Right hindlimb (tissue), 1 donor: Measurements from ENCODE around the gene CLEC4C.
A peak's percentile ranks its signal among the peaks of the same experiment; 100 is the strongest.
"Not testable (repeated sequence)": the region's sequence is repeated elsewhere in the genome, so short reads cannot be mapped to it uniquely, and the experiment has no call there.

Source experiments
- DNase-seq: peaks from one replicate; pipeline ENCODE4 v3.0.0-alpha.2; 2018

The CLEC4C gene, protein sequence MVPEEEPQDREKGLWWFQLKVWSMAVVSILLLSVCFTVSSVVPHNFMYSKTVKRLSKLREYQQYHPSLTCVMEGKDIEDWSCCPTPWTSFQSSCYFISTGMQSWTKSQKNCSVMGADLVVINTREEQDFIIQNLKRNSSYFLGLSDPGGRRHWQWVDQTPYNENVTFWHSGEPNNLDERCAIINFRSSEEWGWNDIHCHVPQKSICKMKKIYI

GRCh38 chr12:7747246-7747645, at the start of gene CLEC4C:
CLEC4C (minus strand) TSS chr12:7747375; CDS start chr12:7747348, 27 bp downstream.
- no peak for DNase-seq

DNA sequence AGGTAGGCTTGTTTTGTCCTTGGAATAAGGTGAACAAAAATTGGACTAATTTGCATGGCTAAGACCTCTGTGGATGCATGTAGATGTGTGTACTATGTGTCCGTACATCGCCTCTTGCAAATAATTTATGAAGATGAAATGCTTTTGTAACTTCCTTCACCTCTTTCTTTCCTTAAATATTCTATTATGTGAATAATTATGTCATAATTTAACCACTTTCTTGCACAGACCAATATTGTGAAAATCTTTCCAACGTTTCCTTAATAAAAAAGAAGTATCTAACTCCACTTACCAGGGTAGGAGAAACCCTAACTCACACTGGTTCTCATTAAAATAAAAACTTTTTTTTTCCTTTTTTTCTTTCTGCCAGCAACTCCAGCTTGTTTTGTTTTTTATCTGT, 46.0 kb upstream of the CLEC4C start:
- DNase-seq: no peak

DNA sequence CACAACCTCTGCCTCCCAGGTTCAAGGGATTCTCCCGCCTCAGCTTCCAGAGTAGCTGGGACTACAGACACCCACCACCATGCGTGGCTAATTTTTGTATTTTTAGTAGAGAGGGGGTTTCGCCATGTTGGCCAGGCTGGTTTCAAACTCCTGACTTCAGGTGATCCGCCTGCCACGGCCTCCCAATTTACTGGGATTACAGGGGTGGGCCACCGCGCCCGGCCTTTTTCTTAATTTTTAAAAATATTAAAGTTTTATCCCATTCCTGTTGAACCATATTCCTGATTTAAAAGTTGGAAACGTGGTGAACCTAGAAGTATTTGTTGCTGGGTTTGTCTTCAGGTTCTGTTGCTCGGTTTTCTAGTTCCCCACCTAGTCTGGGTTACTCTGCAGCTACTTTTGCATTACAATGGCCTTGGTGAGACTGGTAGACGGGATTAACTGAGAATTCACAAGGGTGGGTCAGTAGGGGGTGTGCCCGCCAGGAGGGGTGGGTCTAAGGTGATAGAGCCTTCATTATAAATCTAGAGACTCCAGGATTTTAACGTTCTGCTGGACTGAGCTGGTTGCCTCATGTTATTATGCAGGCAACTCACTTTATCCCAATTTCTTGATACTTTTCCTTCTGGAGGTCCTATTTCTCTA, 41.8 kb upstream of the CLEC4C start, which contains the start of gene NANOG:
NANOG (plus strand) TSS at position 519 of the 645 bp plus-strand sequence. CDS start 213 bp downstream, outside the sequence.
- not testable (repeated sequence) for DNase-seq

DNA sequence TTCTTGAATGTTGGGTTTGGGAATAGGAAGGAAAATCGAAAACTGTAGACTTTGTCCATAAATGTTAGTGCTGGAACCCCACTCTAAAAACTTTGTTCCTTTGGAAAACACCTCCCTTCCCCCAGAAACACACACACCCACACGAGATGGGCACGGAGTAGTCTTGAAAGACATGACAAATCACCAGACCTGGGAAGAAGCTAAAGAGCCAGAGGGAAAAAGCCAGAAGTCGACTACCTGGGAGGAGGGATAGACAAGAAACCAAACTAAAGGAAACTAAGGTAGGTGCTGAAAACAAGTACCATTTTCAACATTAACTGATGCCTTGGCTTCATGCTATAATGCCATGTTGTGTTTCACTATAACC, 41.1 kb upstream of the CLEC4C start:
- no peak for DNase-seq

- DNase-seq: no peak
Measured at GRCh38 chr12:7787574-7788293, 40.6 kb upstream of the CLEC4C start.

GRCh38 chr12:7784701-7785100, 37.5 kb upstream of the CLEC4C start:
- DNase-seq: no peak

DNA sequence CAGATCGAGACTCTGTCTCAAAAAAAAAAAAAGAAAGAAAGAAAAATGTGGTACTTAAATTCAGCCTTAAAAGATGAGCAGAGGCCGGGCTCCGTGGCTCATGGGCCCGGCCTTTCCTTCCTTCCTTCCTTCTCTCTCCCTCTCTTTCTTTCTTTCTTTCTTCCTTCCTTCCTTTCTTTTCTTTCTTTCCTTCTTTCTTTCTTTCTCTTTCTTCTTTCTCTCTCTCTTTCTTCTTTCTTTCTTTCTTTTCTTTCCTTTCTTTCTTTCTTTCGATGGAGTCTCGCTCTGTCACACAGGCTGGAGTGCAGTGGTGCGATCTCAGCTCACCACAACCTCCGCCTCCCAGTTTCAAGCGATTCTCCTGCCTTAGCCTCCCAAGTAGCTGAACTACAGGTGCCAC, 36.3 kb upstream of the CLEC4C start:
- not testable (repeated sequence) for DNase-seq

DNA sequence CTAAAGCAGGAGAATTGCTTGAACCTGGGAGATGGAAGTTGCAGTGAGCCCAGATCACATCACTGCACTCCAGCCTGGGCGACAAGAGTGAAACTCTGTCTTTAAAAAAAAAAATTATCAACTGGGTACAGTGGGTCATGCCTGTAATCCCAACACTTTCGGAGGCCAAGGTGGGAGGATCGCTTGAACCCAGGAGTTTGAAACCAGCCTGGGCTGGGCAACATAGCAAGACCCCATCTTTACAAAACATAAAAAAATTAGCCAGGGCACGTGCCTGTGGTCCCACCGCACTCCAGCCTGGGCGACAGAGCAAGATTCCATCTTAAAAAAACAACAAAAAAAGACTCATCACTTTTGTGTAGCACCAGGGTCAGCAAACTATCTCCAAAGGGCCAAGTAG, 34.9 kb upstream of the CLEC4C start:
- no peak for DNase-seq

DNA sequence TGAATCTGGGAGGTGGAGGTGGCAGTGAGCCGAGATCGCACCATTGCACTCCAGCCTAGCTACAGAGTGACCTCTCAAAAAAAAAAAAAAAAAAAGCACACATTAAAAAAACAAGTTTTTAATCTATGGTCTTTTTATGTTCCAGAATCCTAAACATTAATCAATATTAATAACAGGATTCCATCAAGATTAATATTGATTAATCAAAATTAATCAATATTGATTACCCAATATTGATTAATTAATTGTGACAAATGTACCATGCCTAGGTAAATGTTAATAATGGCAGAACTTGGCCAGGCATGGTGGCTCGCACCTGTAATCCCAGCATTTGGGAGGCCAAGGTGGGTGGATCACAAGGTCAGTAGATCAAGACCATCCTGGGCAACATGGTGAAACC, 34.1 kb upstream of the CLEC4C start:
- DNase-seq: no peak

DNA sequence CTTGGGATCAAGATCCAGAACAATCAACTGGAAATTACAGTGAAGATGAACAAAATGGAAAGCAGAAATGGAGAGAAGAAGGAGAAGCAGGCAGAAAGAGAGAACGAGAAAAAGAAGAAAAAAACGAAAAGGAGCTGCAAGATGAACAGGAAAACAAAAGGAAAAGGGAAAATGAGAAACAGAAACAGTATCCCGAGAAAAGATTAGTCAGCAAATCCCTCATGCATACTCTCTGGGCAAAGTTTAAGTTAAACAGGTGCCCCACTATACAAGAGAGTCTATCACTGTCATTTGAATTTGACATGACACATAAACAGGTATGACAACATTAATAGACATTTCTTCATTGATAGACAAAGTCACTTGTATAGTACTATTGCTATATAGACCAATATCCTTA, 22.8 kb upstream of the CLEC4C start:
- DNase-seq: no peak

GRCh38 chr12:7758766-7759140, 11.6 kb upstream of the CLEC4C start:
- DNase-seq: no peak

GRCh38 chr12:7756993-7757392, 9.8 kb upstream of the CLEC4C start:
- DNase-seq: no peak

- DNase-seq: not testable (repeated sequence)
Measured at GRCh38 chr12:7755668-7756067, 8.5 kb upstream of the CLEC4C start.

GRCh38 chr12:7751941-7752922, 5.1 kb upstream of the CLEC4C start:
- not testable (repeated sequence) for DNase-seq

GRCh38 chr12:7751394-7751793, 4.2 kb upstream of the CLEC4C start:
- DNase-seq: no peak

DNA sequence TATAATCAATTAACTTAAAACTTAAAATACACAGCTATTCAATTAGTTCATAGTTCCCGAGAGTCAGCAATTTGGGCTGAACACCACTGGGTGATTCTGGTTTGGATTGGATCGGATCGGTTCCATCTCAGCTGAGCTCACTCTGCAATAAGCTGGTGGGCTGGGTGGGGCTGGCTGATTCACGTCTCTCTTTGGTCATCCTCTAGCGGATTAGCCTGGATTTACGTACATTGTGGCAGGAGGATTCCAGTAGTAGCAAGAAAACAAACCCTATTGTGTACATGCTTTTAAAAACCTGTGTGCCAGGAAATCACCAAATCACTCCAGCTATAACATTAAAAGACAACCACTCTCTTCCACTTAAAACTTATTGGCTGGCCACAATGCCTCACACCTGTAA, 3.2 kb upstream of the CLEC4C start:
- no peak for DNase-seq

GRCh38 chr12:7749442-7749841, 2.3 kb upstream of the CLEC4C start:
- DNase-seq: no peak

DNA sequence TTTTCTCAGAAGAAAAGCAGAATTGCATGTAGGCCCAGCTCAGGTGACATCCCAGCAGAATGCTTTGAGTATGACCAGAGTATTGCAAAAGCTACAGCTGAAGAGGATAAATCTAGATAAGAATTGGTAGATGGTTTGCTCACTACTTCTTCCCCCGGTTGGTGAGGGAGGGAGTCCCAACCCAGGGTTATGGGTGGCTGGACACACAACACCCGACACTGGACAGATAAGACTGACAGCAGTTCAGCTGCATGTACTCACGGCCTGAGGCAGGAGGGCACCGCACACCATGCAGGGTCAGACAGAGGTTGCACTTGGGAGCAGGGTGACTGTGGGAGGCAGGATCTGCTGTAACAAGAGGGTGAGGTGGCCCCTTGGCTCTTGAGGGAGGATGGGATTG, 1.7 kb upstream of the CLEC4C start:
- no peak for DNase-seq

DNA sequence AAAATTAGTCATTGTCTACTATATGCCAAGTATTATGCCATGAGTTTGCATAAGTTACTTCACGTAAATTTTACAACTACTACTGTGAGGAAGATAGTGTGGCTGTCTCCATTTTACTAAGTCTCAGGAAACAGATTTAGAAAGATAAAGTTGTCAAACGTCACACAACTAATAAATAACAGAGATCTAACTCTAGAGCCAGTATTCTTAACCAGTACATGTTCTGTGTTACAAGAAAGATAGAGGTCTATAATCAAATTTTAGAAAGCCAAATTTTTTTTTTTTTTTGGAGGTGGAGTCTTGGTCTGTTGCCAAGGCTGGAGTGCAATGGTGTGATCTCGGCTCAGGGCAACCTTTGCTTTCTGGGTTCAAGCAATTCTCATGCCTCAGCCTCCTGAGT, 14.2 kb downstream of the CLEC4C start:
- no peak for DNase-seq

DNA sequence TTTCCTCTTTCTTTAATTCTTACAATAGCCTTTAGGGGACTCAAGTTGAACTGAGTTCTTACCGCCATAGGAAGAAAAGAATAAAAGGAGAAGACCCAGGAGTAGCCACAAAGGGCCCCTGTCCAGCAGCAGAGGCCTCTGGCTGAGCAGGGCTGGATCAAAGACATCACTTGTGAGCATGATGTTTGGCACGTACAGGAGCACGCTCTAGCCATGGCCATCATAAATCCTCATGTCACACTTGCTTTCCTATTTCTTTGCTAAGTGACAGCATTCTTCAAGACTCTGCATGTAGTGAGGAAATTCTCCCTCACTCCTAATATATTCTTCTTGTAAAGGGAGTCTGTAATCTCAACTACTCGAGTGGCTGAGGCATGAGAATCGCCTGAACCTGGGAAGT, 15.7 kb downstream of the CLEC4C start:
- DNase-seq: peak; percentile 24

DNA sequence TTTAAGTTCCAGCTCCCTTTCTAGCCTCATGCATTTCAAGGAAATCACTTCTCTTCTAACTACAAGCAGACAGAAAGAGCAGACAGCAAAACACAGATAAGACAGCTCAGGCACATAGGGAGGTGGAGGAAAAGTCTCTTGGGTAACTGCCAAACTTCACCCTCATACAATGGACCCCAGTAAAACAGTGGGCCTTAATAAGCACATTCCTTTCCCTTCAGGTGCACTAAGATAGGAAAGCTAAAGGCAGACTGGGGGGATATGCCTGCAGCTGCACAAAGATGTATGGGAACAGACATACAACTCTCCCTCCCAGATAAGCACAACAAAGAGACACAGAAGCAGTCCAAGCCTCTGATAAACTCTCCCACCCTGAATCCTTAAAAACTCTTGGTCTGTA, 16.2 kb downstream of the CLEC4C start:
- not testable (repeated sequence) for DNase-seq

- DNase-seq: no peak
Measured at GRCh38 chr12:7729746-7730145, 17.4 kb downstream of the CLEC4C start.

GRCh38 chr12:7723926-7724325, 23.2 kb downstream of the CLEC4C start:
- no peak for DNase-seq
